Left hindlimb (tissue), 1 donor: ENCODE data around the gene MYLK4.

Experiments
- DNase-seq: peaks from one replicate; pipeline ENCODE4 v3.0.0-alpha.2; 2018

Gene MYLK4

GRCh38 chr6:2750832-2751231, at the start of gene MYLK4:
MYLK4 (minus strand) TSS chr6:2750922; CDS start chr6:2749294, 1,628 bp downstream.
- DNase-seq = no peak

GRCh38 chr6:2799936-2800527, 49.3 kb upstream of the MYLK4 start:
- DNase-seq = no peak

GRCh38 chr6:2798586-2799134, 47.9 kb upstream of the MYLK4 start:
- DNase-seq = no peak

GRCh38 chr6:2797564-2798031, 46.9 kb upstream of the MYLK4 start:
- no peak for DNase-seq

DNA sequence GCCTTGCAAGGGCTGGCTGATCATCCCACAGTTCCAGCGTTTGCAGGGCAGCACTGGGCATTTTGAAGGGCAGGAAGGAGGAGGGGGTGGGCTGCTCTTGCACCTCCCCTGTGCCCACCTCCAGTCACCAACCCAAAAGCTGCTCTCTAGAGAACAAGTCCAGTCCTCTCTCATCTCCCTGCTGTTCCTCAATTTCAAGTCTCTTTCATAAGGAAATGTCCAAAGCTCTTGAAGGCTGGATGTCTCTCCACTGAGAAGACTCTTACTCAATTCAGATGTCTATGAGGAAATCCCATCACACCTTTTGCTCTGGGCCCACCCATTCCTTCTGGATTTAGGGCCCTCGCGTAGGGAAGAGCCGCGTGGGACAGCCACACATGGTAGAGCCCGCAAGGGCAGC, 46.1 kb upstream of the MYLK4 start:
- DNase-seq = no peak

- no peak for DNase-seq
Observed at GRCh38 chr6:2795956-2796355, 45.2 kb upstream of the MYLK4 start.

GRCh38 chr6:2795162-2795561, 44.4 kb upstream of the MYLK4 start:
- no peak for DNase-seq

DNA sequence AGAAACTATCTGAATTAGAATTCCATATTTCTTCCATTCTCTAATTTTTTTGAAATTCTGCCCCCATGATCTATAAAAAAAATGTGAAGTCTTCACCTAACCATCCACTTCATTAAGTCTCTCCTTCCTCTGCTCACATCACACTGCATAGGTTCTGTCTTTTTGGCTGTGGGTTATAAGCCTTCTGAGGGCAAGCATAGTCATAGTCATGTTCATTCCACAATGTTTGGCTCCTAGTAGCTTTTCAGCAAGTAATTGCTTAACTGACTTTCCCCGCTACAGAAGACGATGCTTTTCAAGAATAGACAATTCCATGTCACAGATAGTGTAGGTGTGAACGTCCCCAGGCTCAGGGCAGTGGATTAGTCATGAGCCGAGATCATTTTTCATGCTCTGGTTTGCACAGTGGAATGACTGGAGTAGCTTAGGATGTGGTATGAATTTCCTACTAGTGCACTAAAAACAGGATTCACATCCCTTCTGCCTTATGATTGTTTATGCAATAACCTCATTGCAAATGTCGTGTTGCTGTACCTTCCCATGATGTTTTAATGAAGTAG, 43.5 kb upstream of the MYLK4 start:
- DNase-seq = no peak

DNA sequence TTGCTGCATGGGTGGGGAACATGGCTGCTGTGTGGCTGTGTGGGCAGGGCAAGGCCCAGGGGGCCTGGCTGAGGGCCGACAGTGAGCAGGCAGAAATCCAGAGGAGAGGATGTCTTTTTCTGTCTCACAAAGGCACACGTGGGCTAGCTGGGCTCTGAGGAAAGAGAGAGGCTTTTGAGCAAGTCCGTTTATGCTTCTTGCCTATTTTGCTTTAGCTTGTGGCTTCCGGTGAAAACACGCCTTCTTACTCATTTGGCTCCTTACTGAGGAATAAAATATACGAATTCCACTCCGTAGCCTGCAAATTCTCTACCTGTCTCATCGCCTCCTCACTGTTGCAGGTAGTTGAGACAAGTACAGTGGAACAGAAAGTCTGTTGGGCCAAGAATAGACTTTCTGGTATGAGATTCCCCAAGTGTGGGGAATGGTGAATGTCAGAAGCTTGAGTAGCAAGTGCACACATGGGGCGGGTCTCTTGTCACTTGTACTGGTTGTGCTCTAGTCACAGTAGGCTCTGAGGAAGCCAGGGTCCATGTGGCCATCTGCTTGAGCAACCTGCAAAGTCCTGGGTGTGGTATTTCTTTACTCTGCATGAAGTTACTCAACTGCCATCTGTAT, 42.9 kb upstream of the MYLK4 start:
- no peak for DNase-seq

DNA sequence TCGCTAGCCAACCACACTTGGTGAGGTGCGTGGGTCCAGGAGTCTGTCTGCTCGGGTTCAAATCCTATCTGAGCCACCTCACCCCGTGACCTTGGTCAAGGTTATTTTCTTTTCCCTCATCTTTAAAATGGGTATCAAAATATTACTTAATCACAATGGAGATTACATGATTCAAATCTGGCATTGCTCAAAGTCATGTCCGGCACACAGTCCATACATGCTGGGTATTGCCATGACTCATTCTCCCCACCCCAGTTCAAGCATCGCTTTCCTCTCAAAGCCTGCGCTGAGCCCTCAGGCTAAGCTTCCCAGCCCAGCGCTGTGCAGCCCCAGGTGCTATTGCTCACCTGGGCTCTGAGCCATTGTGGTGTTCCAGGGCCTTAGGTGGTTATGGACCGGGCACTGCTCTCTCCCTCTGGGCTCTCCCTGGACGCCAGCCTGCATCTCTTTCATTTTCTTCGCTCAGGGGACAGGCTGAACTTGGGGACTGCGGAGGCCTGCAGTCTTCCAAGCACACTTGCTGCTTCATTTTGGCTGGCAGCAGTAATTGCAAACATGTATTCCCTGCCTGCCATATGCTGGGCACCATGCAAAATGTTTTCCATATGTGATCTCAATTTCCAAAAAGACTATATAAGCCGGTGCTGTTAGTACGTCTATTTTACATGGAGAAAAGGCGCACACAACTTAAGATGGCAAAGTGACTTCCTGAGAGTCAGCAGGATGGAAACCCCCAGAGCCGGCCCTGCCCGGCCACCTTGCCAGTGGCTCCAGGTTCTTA, 41.8 kb upstream of the MYLK4 start:
- no peak for DNase-seq

- no peak for DNase-seq
Observed at GRCh38 chr6:2791450-2791974, 40.8 kb upstream of the MYLK4 start.

GRCh38 chr6:2790588-2791449, 40.1 kb upstream of the MYLK4 start:
- DNase-seq = peak; percentile 59

DNA sequence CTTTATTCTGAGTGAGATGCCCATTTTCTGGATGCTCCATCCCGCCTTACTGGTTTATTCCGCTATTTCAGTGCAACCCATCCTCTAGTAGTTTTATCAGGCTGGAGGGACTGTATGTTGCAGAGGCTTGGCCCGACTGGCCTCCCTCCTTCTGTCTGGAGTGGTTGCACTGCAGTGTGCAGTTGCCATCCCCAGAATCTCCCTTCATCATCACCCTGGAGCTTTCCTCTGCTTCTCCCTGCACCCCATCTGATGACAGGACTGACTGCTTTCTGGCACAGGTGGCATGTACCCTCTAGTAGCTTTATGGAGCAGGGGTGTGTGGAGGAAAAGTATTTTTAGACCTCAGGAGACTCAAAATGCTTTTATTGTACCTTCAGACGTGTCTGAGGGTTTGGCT, 35.5 kb upstream of the MYLK4 start:
- no peak for DNase-seq

- DNase-seq = no peak
Observed at GRCh38 chr6:2784930-2785329, 34.2 kb upstream of the MYLK4 start.

GRCh38 chr6:2784061-2784460, 33.3 kb upstream of the MYLK4 start:
- DNase-seq = no peak

DNA sequence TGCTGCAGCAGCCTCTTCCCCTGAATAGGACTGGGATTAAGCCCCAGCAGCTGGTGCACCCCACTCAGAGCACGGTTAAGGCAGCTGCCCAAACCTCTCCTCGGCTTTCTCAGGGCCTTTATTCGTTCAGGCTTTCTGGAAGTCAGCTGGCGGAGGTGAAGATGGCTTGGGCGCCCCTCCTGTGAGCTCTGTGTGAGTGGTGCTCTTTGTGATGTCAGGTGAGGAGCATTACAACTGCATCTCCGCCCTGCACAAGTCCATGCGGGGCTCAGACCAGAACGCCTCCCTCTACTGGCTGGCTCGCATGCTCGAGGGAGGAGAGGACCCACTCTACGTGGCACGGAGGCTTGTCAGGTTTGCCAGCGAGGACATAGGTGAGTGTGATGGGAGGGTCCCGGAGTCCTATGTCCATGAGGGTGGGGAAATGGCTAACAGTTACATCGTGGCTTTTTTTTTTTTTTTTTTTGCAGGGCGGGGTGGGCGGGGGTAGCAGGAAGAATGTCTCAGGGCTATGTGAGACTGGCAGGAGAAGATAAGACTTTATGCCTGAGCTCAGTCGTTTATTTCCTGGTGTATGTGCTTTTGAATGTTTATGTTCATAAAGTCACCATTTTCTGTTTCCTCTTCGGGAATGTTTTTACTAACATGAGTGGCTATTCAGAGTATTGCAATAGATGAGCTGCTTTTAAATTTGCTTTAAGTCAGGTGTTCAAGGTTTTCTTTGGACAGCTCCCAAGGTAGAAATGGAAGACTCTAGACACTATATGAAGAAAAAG, 32.7 kb upstream of the MYLK4 start:
- DNase-seq = no peak

DNA sequence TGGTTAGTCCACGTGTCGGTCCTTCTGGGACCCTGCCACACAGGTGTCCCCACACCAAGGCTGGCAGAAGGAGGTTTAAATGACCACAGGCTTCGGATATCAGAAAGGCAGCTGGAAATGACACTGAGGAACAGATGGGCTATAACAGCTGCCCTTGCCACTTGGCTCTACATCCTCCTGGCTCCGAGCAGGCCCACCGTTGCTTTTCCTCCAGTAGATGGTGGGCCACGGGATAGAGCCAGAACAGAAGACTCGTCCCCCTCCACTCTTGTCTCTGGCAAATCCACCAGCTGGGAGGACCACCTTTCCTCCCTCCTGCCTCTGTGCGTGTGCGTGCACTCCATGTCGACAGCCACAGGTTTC, 32.1 kb upstream of the MYLK4 start:
- no peak for DNase-seq

DNA sequence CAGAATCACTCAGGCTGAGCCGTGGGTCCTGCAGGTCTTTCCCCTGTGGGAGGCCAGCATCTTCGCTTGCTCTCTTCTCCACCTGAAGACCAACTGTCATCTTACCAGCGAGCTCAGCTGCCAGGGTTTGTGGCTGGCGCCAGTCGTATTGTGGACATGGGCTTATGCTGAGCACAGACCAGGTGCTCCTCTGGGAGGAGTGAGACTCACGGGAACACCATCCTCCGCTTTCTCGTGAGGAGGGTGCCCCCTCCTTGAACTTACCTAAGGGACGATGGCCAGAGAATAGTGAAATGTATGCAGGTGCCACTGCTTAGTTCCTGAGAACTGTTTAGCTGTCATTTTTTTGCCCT, 31.6 kb upstream of the MYLK4 start:
- no peak for DNase-seq

DNA sequence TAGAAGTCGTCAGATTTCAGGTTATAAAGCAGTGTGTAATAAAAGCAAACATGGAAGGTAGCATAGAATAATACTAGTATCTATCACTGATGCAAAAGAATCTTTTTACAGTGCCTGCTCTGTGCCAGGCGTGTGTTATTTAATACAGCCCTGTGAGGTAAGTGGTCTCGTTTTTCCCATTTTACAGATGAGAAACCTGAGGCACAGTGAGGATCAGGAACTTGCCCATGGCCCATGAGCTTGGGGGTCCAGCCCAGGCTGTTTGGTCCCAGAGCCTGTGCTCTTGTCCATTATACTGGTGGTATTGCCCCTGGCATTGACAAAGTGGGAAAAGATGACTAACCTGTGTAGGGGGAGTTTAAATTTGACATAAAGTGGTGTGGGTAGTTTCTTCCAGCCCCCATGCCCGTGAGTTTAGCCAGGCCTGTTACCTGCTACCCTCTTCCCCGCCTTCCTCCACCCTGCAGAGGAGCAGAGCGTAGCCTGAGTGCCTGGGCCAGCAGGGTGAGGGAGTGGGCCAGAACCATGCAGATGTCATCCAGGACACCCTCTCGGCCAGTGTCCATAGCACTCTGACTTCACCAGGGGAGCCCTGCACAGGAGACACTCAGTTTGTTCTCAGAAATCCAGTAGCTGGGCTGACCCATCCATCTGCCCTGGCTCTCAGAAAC, 31.1 kb upstream of the MYLK4 start:
- DNase-seq = no peak

GRCh38 chr6:2780102-2780737, 29.5 kb upstream of the MYLK4 start:
- no peak for DNase-seq

GRCh38 chr6:2777249-2777648, 26.5 kb upstream of the MYLK4 start:
- DNase-seq = no peak
